T-helper 1 cell treated with Interleukin-12 subunit alpha and Interleukin-12 subunit beta and Interleukin-4 antibody, amounts not matched to agents 30 μg/mL and 1 μg/mL, for 36 hours (primary cell): ENCODE measurements around the gene PPRC1.
"Not testable (repeated sequence)": the region's sequence is repeated elsewhere in the genome, so short reads cannot be mapped to it uniquely, and the experiment has no call there.

Experiments
- H3K27ac Mint-ChIP-seq: one replicate; pipeline ENCODE4 v1.8.0; 2021; ENCODE audit warnings: mild to moderate bottlenecking, mixed read lengths
- H3K27me3 Mint-ChIP-seq: one replicate; pipeline ENCODE4 v1.8.0; 2021; ENCODE audit warnings: low read depth, mixed read lengths
- H3K36me3 Mint-ChIP-seq: one replicate; pipeline ENCODE4 v1.8.0; 2021; ENCODE audit warnings: low read depth, mixed read lengths
- H3K4me1 Mint-ChIP-seq: one replicate; pipeline ENCODE4 v1.8.0; 2021; ENCODE audit warnings: low read depth, mixed read lengths
- H3K4me3 Mint-ChIP-seq: one replicate; pipeline ENCODE4 v1.8.0; 2021; ENCODE audit warnings: mild to moderate bottlenecking, moderate library complexity, mixed read lengths
- H3K9me3 Mint-ChIP-seq: one replicate; pipeline ENCODE4 v1.8.0; 2021; ENCODE audit warnings: mixed read lengths

Gene PPRC1

DNA sequence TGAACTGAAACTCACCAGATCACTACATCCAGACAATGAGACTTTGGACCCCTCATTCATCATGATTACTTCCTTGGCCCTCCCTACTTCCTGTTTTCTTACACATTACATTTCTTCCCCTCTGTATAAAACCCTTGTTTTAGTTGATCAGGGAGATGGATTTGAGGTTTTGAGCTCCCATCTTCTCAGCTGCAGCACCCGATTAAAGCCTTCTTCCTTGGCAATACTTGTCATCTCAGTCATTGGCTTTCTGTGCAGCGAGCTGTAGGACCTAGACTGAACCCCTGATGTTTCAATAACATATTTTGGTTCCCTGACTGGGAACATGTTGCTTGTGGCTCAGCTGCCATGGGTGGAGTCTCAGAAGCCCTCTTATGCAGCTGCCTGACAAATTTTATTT lies 52.4 kb downstream of the PPRC1 start:
- no peak overlapping the region for H3K27ac Mint-ChIP-seq
- peaks cover 5% of the 10 kb centered on the region for H3K36me3 Mint-ChIP-seq
- peaks cover 17% of the 10 kb centered on the region for H3K4me1 Mint-ChIP-seq
- no peak overlapping the region for H3K4me3 Mint-ChIP-seq
- H3K9me3 Mint-ChIP-seq: peaks cover 17% of the 10 kb centered on the region
- H3K27me3 Mint-ChIP-seq: peaks cover 7% of the 10 kb centered on the region

DNA sequence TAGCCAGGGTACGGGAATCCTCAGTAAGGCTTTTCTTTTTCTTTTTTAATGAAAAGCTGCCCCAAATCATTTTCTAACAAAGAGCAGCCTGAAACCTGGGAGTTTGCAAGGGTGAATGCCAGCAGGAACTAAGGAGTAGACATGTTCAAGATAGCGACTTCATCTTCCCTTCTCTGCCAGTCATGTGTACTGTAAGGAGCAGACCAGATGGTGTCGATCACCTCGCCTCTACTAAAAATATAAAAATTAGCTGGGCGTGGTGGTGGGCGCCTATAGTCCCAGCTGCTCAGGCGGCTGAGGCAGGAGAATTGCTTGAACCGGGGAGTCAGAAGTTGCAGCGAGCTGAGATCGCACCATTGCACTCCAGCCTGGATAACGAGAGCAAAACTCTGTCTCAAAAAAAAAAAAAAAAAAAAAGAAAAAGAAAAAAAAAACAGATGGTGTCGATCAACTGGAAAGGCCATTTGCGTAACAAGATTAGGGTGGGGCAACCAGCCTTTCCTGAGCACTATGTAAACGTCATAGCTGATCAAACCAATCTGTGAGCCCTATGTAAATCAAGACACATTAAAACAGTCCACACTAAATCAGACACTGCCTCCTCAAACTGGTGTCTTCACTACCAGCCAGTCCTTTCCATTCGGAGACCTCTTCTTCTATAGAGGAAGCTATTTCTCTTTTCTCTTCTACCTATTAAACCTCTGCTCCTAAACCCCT lies 53.1 kb downstream of the PPRC1 start:
- H3K9me3 Mint-ChIP-seq: peaks cover 17% of the 10 kb centered on the region
- no peak overlapping the region for H3K27ac Mint-ChIP-seq
- peaks cover 5% of the 10 kb centered on the region for H3K36me3 Mint-ChIP-seq
- peaks cover 17% of the 10 kb centered on the region for H3K4me1 Mint-ChIP-seq
- H3K4me3 Mint-ChIP-seq: no peak overlapping the region
- H3K27me3 Mint-ChIP-seq: peaks cover 5% of the 10 kb centered on the region

- peaks cover 40% of the 10 kb centered on the region for H3K9me3 Mint-ChIP-seq
- H3K4me3 Mint-ChIP-seq: no peak overlapping the region
- H3K36me3 Mint-ChIP-seq: peaks cover 16% of the 10 kb centered on the region
- peaks cover 4% of the 10 kb centered on the region for H3K27me3 Mint-ChIP-seq
- H3K27ac Mint-ChIP-seq: peak overlapping the region; percentile 94
- peaks cover 19% of the 10 kb centered on the region for H3K4me1 Mint-ChIP-seq
Measured at GRCh38 chr10:102188298-102188940, 55.6 kb downstream of the PPRC1 start.

DNA sequence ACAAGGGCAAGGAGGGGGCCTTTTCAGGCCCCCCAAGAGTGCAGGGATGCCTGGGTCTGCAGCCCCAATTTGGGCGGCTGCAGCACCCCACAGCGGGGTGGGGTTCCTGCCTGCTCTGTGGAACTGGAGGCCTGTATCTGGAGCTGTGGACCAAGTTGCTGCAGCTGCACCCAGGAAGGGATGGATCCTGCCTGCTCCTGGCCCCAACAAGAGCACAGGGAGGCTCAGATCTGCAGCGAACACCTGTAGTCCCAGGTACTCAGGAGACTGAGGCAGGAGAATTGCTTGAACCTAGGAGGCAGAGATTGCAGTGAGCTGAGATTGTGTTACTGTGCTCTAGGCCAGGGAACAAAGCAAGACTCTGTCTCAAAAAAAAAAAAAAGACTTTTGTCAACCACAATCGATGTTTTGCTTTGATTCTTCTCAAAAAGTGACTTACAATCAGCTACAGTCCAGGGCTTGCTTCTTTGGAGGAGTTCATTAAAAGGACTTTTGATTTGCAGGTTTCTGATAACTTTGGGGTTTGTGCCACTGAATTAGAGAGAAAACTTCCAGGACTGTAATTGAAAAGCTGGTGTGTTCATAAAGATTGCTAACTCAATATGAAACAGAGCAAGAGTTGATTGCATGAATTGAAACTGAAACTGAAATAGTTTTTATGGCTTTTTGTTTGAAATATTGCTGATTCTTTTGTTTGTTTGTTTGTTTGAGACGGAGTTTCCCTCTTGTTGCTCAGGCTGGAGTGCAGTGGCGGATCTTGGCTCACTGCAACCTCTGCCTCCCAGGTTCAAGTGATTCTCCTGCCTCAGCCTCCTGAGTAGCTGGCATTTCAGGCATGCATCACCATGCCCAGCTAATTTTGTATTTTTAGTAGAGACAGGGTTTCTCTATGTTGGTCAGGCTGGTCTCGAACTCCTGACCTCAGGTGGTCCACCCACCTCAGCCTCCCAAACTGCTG lies 56.4 kb downstream of the PPRC1 start:
- Mint-ChIP-seq H3K4me3 (peak overlapping the region; percentile 60), H3K4me1 (peaks cover 19% of the 10 kb centered on the region), H3K9me3 (peaks cover 41% of the 10 kb centered on the region), H3K27ac (peak overlapping the region; percentile 94), H3K36me3 (peaks cover 17% of the 10 kb centered on the region)
- not testable (repeated sequence) for H3K27me3 Mint-ChIP-seq

DNA sequence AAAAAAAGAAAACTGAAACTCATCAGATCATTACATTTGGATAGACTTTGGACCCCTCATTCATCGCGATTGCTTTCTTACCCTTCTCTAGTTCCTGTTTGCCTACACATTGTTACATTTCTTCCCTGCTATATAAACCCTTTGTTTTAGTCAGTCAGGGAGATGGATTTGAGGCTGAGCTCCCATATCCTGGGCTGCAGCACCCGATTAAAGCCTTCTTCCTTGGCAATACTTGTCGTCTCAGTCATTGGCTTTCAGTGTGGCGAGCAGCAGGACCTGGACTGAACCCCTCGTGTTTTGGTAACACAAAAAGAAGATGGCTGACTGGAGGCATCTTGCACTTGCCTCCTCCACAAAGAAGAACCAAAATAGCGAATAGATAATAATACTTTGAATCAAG lies 59.1 kb downstream of the PPRC1 start:
- Mint-ChIP-seq H3K27me3 (no peaks in the 10 kb centered on the region), H3K36me3 (peaks cover 12% of the 10 kb centered on the region), H3K4me1 (peaks cover 19% of the 10 kb centered on the region), H3K27ac (peak overlapping the region; percentile 67), H3K9me3 (peaks cover 24% of the 10 kb centered on the region), H3K4me3 (no peak overlapping the region)

GRCh38 chr10:102195296-102195870 lies 62.5 kb downstream of the PPRC1 start:
- Mint-ChIP-seq H3K4me3 (no peak overlapping the region), H3K4me1 (peaks cover 2% of the 10 kb centered on the region), H3K9me3 (peaks cover 24% of the 10 kb centered on the region), H3K27me3 (peaks cover 5% of the 10 kb centered on the region), H3K27ac (no peak overlapping the region), H3K36me3 (peaks cover 12% of the 10 kb centered on the region)

- H3K27me3 Mint-ChIP-seq: peaks cover 5% of the 10 kb centered on the region
- peaks cover 6% of the 10 kb centered on the region for H3K36me3 Mint-ChIP-seq
- H3K27ac Mint-ChIP-seq: no peak overlapping the region
- no peak overlapping the region for H3K4me3 Mint-ChIP-seq
- H3K9me3 Mint-ChIP-seq: peaks cover 17% of the 10 kb centered on the region
- H3K4me1 Mint-ChIP-seq: peaks cover under 1% of the 10 kb centered on the region
Measured at GRCh38 chr10:102196893-102197292, 64.1 kb downstream of the PPRC1 start.

- Mint-ChIP-seq H3K4me1 (peaks cover 5% of the 10 kb centered on the region), H3K9me3 (peaks cover 6% of the 10 kb centered on the region), H3K4me3 (no peak overlapping the region), H3K27me3 (peaks cover 5% of the 10 kb centered on the region), H3K36me3 (peaks cover 3% of the 10 kb centered on the region), H3K27ac (no peak overlapping the region)
Measured at GRCh38 chr10:102198027-102198426, 65.2 kb downstream of the PPRC1 start.
